ENCODE measurements around the gene TXN2.

TXN2 gene

DNA sequence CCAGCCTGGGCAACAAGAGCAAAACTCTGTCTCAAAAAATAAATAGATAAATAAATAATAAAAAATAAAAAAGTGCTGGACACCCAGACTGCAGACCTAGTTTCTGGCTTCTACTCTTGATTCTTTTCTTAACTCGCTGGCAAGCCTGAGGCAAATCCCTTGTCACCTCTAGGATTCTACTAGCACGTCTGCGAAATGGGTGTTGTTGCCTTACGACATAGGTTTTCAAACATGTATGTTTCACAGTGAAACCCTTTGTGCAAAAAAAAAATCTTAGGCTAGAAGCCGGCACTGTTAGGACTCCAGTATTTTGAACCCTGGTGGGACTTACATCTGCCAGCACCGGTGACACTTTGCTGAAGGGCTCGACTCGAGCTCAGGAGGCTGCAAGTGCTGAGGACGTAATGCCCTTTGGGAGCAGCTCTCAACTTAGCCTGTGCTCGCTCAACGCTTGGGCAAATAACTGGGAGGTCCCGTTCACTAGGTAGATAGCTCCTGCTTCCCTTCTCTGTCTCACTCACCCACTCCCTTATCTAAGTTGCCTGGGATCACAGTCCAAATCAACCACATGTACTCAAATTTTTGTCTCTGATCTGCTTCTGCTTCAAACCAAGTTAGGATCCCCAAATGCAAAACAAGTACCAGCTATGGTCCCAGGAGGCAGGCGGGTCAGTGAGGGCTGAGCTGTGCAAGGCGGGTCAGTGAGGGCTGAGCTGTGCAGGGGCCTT, 59.0 kb downstream of the TXN2 start:
- H3K36me3 Mint-ChIP-seq: no peaks in the 10 kb centered on the region
- no peak overlapping the region for H3K27ac Mint-ChIP-seq
- no peaks in the 10 kb centered on the region for H3K27me3 Mint-ChIP-seq
- no peaks in the 10 kb centered on the region for H3K9me3 Mint-ChIP-seq
- H3K4me3 Mint-ChIP-seq: no peak overlapping the region
- CTCF ChIA-PET: no interaction called here
- peaks cover 60% of the 10 kb centered on the region for H3K4me1 Mint-ChIP-seq
- no peak for DNase-seq

DNA sequence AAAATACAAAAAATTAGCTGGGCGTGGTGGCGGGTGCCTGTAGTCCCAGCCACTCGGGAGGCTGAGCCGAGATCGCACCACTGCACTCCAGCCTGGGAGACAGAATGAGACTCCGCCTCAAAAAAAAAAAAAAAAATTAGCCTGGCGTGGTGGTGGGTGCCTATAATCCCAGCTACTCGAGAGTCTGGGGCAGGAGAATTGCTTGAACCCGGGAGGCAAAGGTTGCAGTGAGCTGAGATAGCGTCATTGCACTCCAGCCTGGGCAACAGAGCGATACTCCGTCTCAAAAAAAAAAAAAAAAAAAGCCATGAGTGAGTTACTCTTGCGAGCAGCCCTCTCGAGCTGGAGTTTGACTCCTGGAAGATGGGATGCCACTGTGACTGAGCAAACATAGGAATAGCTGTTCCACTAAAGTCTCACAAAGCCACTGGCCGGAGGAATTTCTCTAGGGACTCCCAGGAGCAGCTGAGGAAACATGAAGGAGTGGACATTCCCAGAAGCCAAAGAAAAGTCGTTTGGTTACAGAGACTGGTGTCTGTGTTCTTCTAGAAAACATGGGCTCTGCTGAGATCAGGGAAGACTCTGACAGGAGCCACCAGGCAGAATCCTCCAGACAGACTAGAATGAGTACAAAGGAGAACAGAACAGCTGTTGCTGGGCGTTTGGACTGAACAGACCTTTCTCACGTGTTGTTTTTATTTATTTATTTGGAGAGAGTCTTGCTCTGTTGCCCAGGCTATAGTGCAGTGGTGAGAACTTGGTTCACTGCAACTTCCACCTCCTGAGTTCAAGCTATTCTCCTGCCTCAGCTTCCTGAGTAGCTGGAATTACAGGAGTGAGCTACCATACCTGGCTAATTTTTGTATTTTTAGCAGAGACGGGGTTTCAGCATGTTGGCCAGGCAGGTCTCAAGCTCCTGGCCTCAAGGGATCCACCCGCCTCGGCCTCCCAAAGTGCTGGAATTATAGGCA, 61.2 kb downstream of the TXN2 start:
- H3K4me3 Mint-ChIP-seq: no peak overlapping the region
- no peak for DNase-seq
- CTCF ChIA-PET: interaction anchor here (0.7 kb wide), 1 partner anchor 51 kb away, joined by 3 read pairs; no protein-coding TSS in a partner anchor
- H3K27ac Mint-ChIP-seq: peak overlapping the region; percentile 83
- no peaks in the 10 kb centered on the region for H3K27me3 Mint-ChIP-seq
- peaks cover 62% of the 10 kb centered on the region for H3K4me1 Mint-ChIP-seq
- no peaks in the 10 kb centered on the region for H3K36me3 Mint-ChIP-seq
- H3K9me3 Mint-ChIP-seq: no peaks in the 10 kb centered on the region

GRCh38 chr22:36419177-36419911, 62.1 kb downstream of the TXN2 start:
- Mint-ChIP-seq H3K36me3 (no peaks in the 10 kb centered on the region), H3K4me1 (peaks cover 54% of the 10 kb centered on the region), H3K4me3 (peak overlapping the region; percentile 64), H3K9me3 (no peaks in the 10 kb centered on the region), H3K27ac (peak overlapping the region; percentile 83), H3K27me3 (no peaks in the 10 kb centered on the region)
- DNase-seq: peak; percentile 44
- CTCF ChIA-PET: interaction anchor here (0.7 kb wide), 1 partner anchor 52 kb away, joined by 3 read pairs; no protein-coding TSS in a partner anchor

- DNase-seq: no peak
- no peaks in the 10 kb centered on the region for H3K36me3 Mint-ChIP-seq
- H3K4me3 Mint-ChIP-seq: no peak overlapping the region
- no peak overlapping the region for H3K27ac Mint-ChIP-seq
- no peaks in the 10 kb centered on the region for H3K9me3 Mint-ChIP-seq
- H3K27me3 Mint-ChIP-seq: no peaks in the 10 kb centered on the region
- peaks cover 50% of the 10 kb centered on the region for H3K4me1 Mint-ChIP-seq
- CTCF ChIA-PET: no interaction called here
Observed at GRCh38 chr22:36417281-36417686, 64.2 kb downstream of the TXN2 start.
